HCT116 (cell line): Measurements from ENCODE around the gene TTC33. TPM values are rescaled to one million over a fixed set of nuclear protein-coding genes. Genes with fewer than 3 reads are reported as not detected.

Experiments used
- ATAC-seq: fragments of 200-7000 bp; cut with Tn5 transposase; 2 replicates; pipeline ENCODE4 v1.9.1; 2020; ENCODE audit warnings: mild to moderate bottlenecking, moderate library complexity
- BruUV-seq: library from RNA; stranded (reverse); fragments of 400-500 nt; replicated peaks from 2 replicates; lab custom pipeline; 2021; lab: Mats Ljungman, UMichigan
- CTCF ChIA-PET: fragments of 300-600 bp; sonication (Branson Sonifier 250); formaldehyde crosslinking; loops from one replicate; lab custom pipeline; 2021; ENCODE audit warnings: antibody characterized with exemption; lab: Charles Lee
- POLR2A ChIA-PET: fragments of 300-600, 350-600 bp; sonication (Branson Sonifier 250); formaldehyde crosslinking; loops from one replicate; lab custom pipeline; 2021; ENCODE audit warnings: antibody characterized with exemption; lab: Charles Lee
- RAD21 ChIA-PET, 2 experiments: fragments of 300-600 bp; sonication (Branson Sonifier 250); formaldehyde crosslinking; loops; one replicate each; lab custom pipeline; 2023; ENCODE audit warnings: low total read pairs in 2 of 2; ENCODE audit not compliant: uncharacterized antibody in 2 of 2, unreplicated experiment in 2 of 2, low non-redundant PET in 1 of 2; lab: Charles Lee
- DNase-seq: peaks from one replicate; pipeline ENCODE4 v3.0.0-alpha.2; 2010; ENCODE audit warnings: low read depth, low spot score
- H2AFZ ChIP-seq: fragments of 200-600 bp; shearing (Covaris generic), sonication (generic); 2 replicates; pipeline ENCODE4 v1.6.1; 2017; ENCODE audit warnings: low read depth, mixed run types, mixed read lengths, antibody characterized with exemption, low read length; ENCODE audit not compliant: poor library complexity, severe bottlenecking
- H3K27ac ChIP-seq: 2 replicates; pipeline ENCODE4 v1.5.1; 2012; ENCODE audit warnings: low read depth, low read length
- H3K27me3 ChIP-seq: fragments of 200-600 bp; sonication (generic); 2 replicates; pipeline ENCODE4 v1.6.1; 2016; ENCODE audit warnings: mixed run types, low read length, mixed read lengths; ENCODE audit not compliant: insufficient read depth
- H3K36me3 ChIP-seq, 2 experiments: fragments of 200-500 bp in 1 of 2; fragments of 200-600 bp in 1 of 2; sonication (Bioruptor generic) in 1 of 2; sonication (generic) in 1 of 2; 2 replicates each; pipeline versions ENCODE4 v1.5.1 to v1.6.1; 2014 to 2016; ENCODE audit warnings: low read length in 2 of 2, inconsistent platforms in 1 of 2, mixed read lengths in 1 of 2, mixed run types in 1 of 2; ENCODE audit not compliant: insufficient read depth in 2 of 2, control insufficient read depth in 1 of 2
- H3K4me1 ChIP-seq, 2 experiments: fragments of 200-600 bp in 1 of 2; sonication (generic) in 1 of 2; 2 replicates each; pipeline versions ENCODE4 v1.5.1 to v1.6.1; 2012 to 2017; ENCODE audit warnings: low read length in 2 of 2, inconsistent platforms in 1 of 2, mild to moderate bottlenecking in 1 of 2, mixed read lengths in 1 of 2, mixed run types in 1 of 2, moderate library complexity in 1 of 2; ENCODE audit not compliant: insufficient read depth in 2 of 2, control insufficient read depth in 1 of 2
- H3K4me2 ChIP-seq: fragments of 200-600 bp; sonication (generic); 2 replicates; pipeline ENCODE4 v1.6.1; 2017; ENCODE audit warnings: mixed run types, low read length, mixed read lengths
- H3K4me3 ChIP-seq, 2 experiments: fragments of 200-600 bp in 1 of 2; sonication (generic) in 1 of 2; replicated peaks in 1 of 2; 2 replicates each; pipeline ENCODE4 v1.5.1; 2011 to 2016; ENCODE audit warnings: low read length in 2 of 2, control low read depth in 1 of 2, low read depth in 1 of 2, mild to moderate bottlenecking in 1 of 2, mixed read lengths in 1 of 2, mixed run types in 1 of 2
- H3K79me2 ChIP-seq: fragments of 200-600 bp; sonication (generic); 2 replicates; pipeline ENCODE4 v1.6.1; 2017; ENCODE audit warnings: mild to moderate bottlenecking, mixed run types, low read length, moderate library complexity, mixed read lengths; ENCODE audit not compliant: insufficient read depth
- H3K9ac ChIP-seq: fragments of 200-600 bp; sonication (generic); 2 replicates; pipeline ENCODE4 v1.6.1; 2016; ENCODE audit warnings: low read length, mixed read lengths
- H3K9me2 ChIP-seq: fragments of 200-600 bp; sonication (generic), shearing (Covaris generic); 2 replicates; pipeline ENCODE4 v1.6.1; 2017; ENCODE audit warnings: mixed run types, mild to moderate bottlenecking, moderate library complexity; ENCODE audit not compliant: insufficient read depth
- H3K9me3 ChIP-seq, 2 experiments: fragments of 200-500 bp in 1 of 2; fragments of 200-600 bp in 1 of 2; sonication (Bioruptor generic) in 1 of 2; sonication (generic) in 1 of 2; 2 replicates each; pipeline ENCODE4 v1.6.1; 2014 to 2017; ENCODE audit warnings: low read length in 2 of 2, mixed read lengths in 2 of 2, inconsistent platforms in 1 of 2, low read depth in 1 of 2, mild to moderate bottlenecking in 1 of 2, mixed run types in 1 of 2, moderate library complexity in 1 of 2; ENCODE audit not compliant: control insufficient read depth in 1 of 2, insufficient read depth in 1 of 2
- H4K20me1 ChIP-seq: fragments of 200-600 bp; sonication (generic), shearing (Covaris generic); 2 replicates; pipeline ENCODE4 v1.6.1; 2017; ENCODE audit warnings: mixed run types, mild to moderate bottlenecking, moderate library complexity; ENCODE audit not compliant: insufficient read depth
- CBX3 ChIP-seq: IDR thresholded peaks from 2 replicates; pipeline ENCODE4 v1.6.1; 2012; ENCODE audit warnings: low read depth
- CEBPB ChIP-seq: IDR thresholded peaks from 2 replicates; pipeline ENCODE4 v1.6.1; 2012; ENCODE audit warnings: low read depth
- ELF1 ChIP-seq: IDR thresholded peaks from 2 replicates; pipeline ENCODE4 v1.6.1; 2012; ENCODE audit warnings: low read depth, borderline replicate concordance
- EZH2 ChIP-seq: fragments of 200-600 bp; sonication (generic); IDR thresholded peaks from 2 replicates; pipeline ENCODE4 v1.6.1; 2017; ENCODE audit warnings: antibody characterized with exemption, mixed run types
- EZH2phosphoT487 ChIP-seq: fragments of 200-600 bp; IDR thresholded peaks from 2 replicates; pipeline ENCODE4 v1.6.1; 2018; ENCODE audit warnings: antibody characterized with exemption, borderline replicate concordance
- FOSL1 ChIP-seq: IDR thresholded peaks from 2 replicates; pipeline ENCODE4 v1.6.1; 2012; ENCODE audit warnings: low read depth
- JUND ChIP-seq: IDR thresholded peaks from 2 replicates; pipeline ENCODE4 v1.6.1; 2012
- POLR2A ChIP-seq: IDR thresholded peaks from 2 replicates; pipeline ENCODE4 v1.7.0; 2011; ENCODE audit warnings: borderline replicate concordance; ENCODE audit not compliant: insufficient read depth, insufficient read length; ENCODE audit errors: extremely low read depth
- POLR2AphosphoS5 ChIP-seq: IDR thresholded peaks from 2 replicates; pipeline ENCODE4 v1.6.1; 2011; ENCODE audit warnings: mild to moderate bottlenecking, low read depth, low read length, moderate library complexity
- RAD21 ChIP-seq: IDR thresholded peaks from 2 replicates; pipeline ENCODE4 v1.6.1; 2012; ENCODE audit warnings: low read depth, mild to moderate bottlenecking
- SRF ChIP-seq: IDR thresholded peaks from 2 replicates; pipeline ENCODE4 v1.6.1; 2012; ENCODE audit warnings: low read depth
- ZFX ChIP-seq: fragments of 450-650 bp; IDR thresholded peaks from 2 replicates; pipeline ENCODE4 v1.6.1; 2017
- ZNF274 ChIP-seq: fragments of 200-500 bp; sonication (Bioruptor generic); IDR thresholded peaks from 2 replicates; pipeline ENCODE4 v1.6.1; 2014; ENCODE audit warnings: mild to moderate bottlenecking, low read depth, low read length, inconsistent platforms
- intact Hi-C: fragments of 100-400 bp; cut with micrococcal nuclease; formaldehyde crosslinking; loops from 2 replicates; pipeline ENCODE4 v1.10.0; 2022
- total RNA-seq: library from RNA; stranded (reverse); gene quantifications from one replicate; pipeline ENCODE4 v1.2.1, GENCODE V29; 2021; ENCODE audit not compliant: unreplicated experiment
- TF ChIP-seq, protein P1 (sequence below): IDR thresholded peaks from 2 replicates; pipeline ENCODE4 v1.6.1; 2011; ENCODE audit warnings: mild to moderate bottlenecking, low read length, moderate library complexity; ENCODE audit not compliant: insufficient replicate concordance; ENCODE audit errors: extremely low read depth
- TF ChIP-seq, protein P2 (sequence below): IDR thresholded peaks from 2 replicates; pipeline ENCODE4 v1.6.1; 2012
- TF ChIP-seq, protein P3 (sequence below), 3 experiments: fragments of 200-600 bp in 1 of 3; sonication (generic) in 1 of 3; IDR thresholded peaks in 2 of 3; conservative IDR thresholded peaks in 1 of 3; 2 replicates each; pipeline ENCODE4 v1.5.1; 2012 to 2017; ENCODE audit warnings: low read depth in 2 of 3, low read length in 2 of 3, antibody characterized with exemption in 1 of 3, borderline replicate concordance in 1 of 3, control low read depth in 1 of 3, mild to moderate bottlenecking in 1 of 3, mixed read lengths in 1 of 3, mixed run types in 1 of 3, moderate library complexity in 1 of 3; ENCODE audit not compliant: insufficient read depth in 1 of 3

Gene TTC33
- total RNA-seq, 1 experiment from 2014 or later, result 14.5 TPM

DNA sequence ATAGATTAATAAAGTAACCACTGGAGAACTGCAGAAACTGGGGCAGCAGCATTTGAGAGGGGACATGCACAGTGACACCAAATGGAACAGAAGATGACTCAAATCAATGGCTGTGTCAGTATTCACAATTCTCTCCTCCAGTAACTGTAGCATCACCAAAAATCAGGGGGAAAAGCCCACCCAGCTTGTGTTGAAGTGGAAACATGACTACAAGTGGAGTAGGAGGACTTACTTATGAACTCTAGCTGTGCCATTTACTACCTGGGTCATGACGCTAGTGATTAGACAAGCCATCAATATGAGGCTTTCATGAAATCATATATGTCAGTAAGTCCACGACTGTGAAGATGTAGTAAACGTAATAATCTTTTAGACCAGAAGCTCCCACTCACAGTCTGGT lies 275.8 kb downstream of the TTC33 start:
- Histone ChIP-seq H3K9ac (no peak overlapping the region), H3K79me2 (no peaks in the 10 kb centered on the region), H4K20me1 (no peaks in the 10 kb centered on the region), H2AFZ (no peak overlapping the region), H3K4me3 (no peak overlapping the region), H3K9me3 (no peaks in the 10 kb centered on the region), H3K36me3 (no peaks in the 10 kb centered on the region), H3K4me2 (no peak overlapping the region), H3K27ac (no peak overlapping the region), H3K9me2 (no peaks in the 10 kb centered on the region), H3K4me1 (no peaks in the 10 kb centered on the region), H3K27me3 (no peaks in the 10 kb centered on the region)
- DNase-seq (no peak), ATAC-seq (no peak)
- ChIA-PET RAD21 (no interaction called here), CTCF (no interaction called here), POLR2A (no interaction called here)
- TF ChIP-seq RAD21, result no peak
- TF ChIP-seq FOSL1, result no peak
- TF ChIP-seq, protein P1, sequence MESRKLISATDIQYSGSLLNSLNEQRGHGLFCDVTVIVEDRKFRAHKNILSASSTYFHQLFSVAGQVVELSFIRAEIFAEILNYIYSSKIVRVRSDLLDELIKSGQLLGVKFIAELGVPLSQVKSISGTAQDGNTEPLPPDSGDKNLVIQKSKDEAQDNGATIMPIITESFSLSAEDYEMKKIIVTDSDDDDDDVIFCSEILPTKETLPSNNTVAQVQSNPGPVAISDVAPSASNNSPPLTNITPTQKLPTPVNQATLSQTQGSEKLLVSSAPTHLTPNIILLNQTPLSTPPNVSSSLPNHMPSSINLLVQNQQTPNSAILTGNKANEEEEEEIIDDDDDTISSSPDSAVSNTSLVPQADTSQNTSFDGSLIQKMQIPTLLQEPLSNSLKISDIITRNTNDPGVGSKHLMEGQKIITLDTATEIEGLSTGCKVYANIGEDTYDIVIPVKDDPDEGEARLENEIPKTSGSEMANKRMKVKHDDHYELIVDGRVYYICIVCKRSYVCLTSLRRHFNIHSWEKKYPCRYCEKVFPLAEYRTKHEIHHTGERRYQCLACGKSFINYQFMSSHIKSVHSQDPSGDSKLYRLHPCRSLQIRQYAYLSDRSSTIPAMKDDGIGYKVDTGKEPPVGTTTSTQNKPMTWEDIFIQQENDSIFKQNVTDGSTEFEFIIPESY, result no peak
- no peak for TF ChIP-seq SRF
- TF ChIP-seq POLR2AphosphoS5, result no peak
- no peak for TF ChIP-seq ZNF274
- no peak for TF ChIP-seq CBX3
- TF ChIP-seq EZH2phosphoT487, result no peak
- TF ChIP-seq ELF1, result no peak
- TF ChIP-seq, protein P2, sequence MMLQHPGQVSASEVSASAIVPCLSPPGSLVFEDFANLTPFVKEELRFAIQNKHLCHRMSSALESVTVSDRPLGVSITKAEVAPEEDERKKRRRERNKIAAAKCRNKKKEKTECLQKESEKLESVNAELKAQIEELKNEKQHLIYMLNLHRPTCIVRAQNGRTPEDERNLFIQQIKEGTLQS, result no peak
- no peak for TF ChIP-seq ZFX
- no peak for TF ChIP-seq JUND
- TF ChIP-seq CEBPB, result no peak
- TF ChIP-seq, protein P3, sequence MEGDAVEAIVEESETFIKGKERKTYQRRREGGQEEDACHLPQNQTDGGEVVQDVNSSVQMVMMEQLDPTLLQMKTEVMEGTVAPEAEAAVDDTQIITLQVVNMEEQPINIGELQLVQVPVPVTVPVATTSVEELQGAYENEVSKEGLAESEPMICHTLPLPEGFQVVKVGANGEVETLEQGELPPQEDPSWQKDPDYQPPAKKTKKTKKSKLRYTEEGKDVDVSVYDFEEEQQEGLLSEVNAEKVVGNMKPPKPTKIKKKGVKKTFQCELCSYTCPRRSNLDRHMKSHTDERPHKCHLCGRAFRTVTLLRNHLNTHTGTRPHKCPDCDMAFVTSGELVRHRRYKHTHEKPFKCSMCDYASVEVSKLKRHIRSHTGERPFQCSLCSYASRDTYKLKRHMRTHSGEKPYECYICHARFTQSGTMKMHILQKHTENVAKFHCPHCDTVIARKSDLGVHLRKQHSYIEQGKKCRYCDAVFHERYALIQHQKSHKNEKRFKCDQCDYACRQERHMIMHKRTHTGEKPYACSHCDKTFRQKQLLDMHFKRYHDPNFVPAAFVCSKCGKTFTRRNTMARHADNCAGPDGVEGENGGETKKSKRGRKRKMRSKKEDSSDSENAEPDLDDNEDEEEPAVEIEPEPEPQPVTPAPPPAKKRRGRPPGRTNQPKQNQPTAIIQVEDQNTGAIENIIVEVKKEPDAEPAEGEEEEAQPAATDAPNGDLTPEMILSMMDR (IDR thresholded peaks at IDR 0.05 in 2 of 3, conservative IDR thresholded peaks at IDR 0.05 in 1 of 3; ENCODE audit: borderline replicate concordance in 1 of 3, insufficient read depth in 1 of 3, low read depth in 2 of 3, low read length in 2 of 3), result no peak
- TF ChIP-seq EZH2, result no peak
- no peak for TF ChIP-seq POLR2A
- intact Hi-C loops, result no loop called here
- BruUV-seq, result no TSS peak
